Cardiac muscle cell (in vitro differentiated cells and primary cell): Measurements from ENCODE around the gene TMEM156. TPM values are rescaled to one million over a fixed set of nuclear protein-coding genes. Genes with fewer than 3 reads are reported as not detected.
"Not testable (repeated sequence)": the region's sequence is repeated elsewhere in the genome, so short reads cannot be mapped to it uniquely, and the experiment has no call there.

Experiments
- DNase-seq, 2 donors: peaks; one replicate each; pipeline versions ENCODE4 v3.0.0 to v3.0.0-alpha.2; 2010 to 2017; ENCODE audit warnings: low read depth in 1 of 2, low spot score in 1 of 2
- H3K27ac ChIP-seq: fragments of 200-600 bp; sonication (generic); 2 replicates; pipeline ENCODE4 v1.5.1; 2016
- H3K27me3 ChIP-seq: fragments of 200-600 bp; sonication (generic); 2 replicates; pipeline ENCODE4 v1.6.0; 2016; ENCODE audit warnings: control low read depth
- H3K36me3 ChIP-seq: fragments of 200-600 bp; sonication (generic); 2 replicates; pipeline ENCODE4 v1.5.1; 2016; ENCODE audit warnings: control low read depth
- H3K4me1 ChIP-seq: fragments of 200-600 bp; sonication (generic); 2 replicates; pipeline ENCODE4 v1.8.1; 2017; ENCODE audit warnings: low read depth, mild to moderate bottlenecking, mixed run types
- H3K4me3 ChIP-seq: fragments of 200-600 bp; sonication (generic); 2 replicates; pipeline ENCODE4 v1.5.1; 2016; ENCODE audit warnings: mild to moderate bottlenecking
- H3K9me3 ChIP-seq: fragments of 200-600 bp; sonication (generic); 2 replicates; pipeline ENCODE4 v1.5.1; 2017; ENCODE audit warnings: low read depth, mild to moderate bottlenecking, control low read depth
- polyA plus RNA-seq: library from polyadenylated mRNA; unstranded; fragments of >200 nt; fragmentation: Nextera tagmentation; extraction: Ambion mirVana; gene quantifications from 2 replicates; pipeline ENCODE4 v1.2.1, GENCODE V29; 2016
- total RNA-seq: library from RNA; depleted of rRNA; stranded (reverse); fragments of >200 nt; gene quantifications from 2 replicates; pipeline ENCODE4 v1.2.3, GENCODE V29; 2016
- TF ChIP-seq, protein P1 (sequence below): IDR thresholded peaks from 2 replicates; pipeline ENCODE4 v1.5.1; 2012; ENCODE audit warnings: low read depth, mild to moderate bottlenecking, low read length

The TMEM156 gene
- total and polyA plus RNA-seq, 2 experiments from 2014 or later: not detected

DNA sequence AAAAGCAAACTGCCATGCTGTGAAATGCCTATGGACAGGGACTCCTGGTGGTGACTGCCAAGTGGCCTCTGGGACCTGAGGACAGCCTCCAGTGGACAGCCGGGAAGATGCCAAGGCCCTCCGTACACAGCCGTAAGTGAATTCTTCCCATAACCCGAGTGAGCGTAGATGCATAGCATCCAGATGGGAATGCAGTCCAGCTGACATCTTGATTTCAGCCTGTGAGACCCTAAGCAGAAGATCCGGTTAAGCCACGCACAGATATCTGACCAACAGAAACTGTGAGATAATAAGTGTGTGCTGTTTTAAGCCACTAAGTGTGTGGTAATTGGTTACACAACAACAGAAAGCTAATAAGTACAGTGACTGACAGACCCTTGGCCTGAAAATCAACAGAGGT, 55.9 kb downstream of the TMEM156 start:
- Histone ChIP-seq H3K27me3 (no peaks in the 10 kb centered on the region), H3K4me3 (no peak overlapping the region), H3K4me1 (no peaks in the 10 kb centered on the region), H3K36me3 (no peaks in the 10 kb centered on the region), H3K27ac (no peak overlapping the region), H3K9me3 (no peaks in the 10 kb centered on the region)
- TF ChIP-seq, protein P1, sequence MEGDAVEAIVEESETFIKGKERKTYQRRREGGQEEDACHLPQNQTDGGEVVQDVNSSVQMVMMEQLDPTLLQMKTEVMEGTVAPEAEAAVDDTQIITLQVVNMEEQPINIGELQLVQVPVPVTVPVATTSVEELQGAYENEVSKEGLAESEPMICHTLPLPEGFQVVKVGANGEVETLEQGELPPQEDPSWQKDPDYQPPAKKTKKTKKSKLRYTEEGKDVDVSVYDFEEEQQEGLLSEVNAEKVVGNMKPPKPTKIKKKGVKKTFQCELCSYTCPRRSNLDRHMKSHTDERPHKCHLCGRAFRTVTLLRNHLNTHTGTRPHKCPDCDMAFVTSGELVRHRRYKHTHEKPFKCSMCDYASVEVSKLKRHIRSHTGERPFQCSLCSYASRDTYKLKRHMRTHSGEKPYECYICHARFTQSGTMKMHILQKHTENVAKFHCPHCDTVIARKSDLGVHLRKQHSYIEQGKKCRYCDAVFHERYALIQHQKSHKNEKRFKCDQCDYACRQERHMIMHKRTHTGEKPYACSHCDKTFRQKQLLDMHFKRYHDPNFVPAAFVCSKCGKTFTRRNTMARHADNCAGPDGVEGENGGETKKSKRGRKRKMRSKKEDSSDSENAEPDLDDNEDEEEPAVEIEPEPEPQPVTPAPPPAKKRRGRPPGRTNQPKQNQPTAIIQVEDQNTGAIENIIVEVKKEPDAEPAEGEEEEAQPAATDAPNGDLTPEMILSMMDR: no peak
- DNase-seq: no peak

GRCh38 chr4:38968668-38969067, 63.5 kb downstream of the TMEM156 start:
- TF ChIP-seq, protein P1: no peak

GRCh38 chr4:38967260-38968095, 64.7 kb downstream of the TMEM156 start:
- Histone ChIP-seq H3K27me3 (no peaks in the 10 kb centered on the region), H3K4me1 (no peaks in the 10 kb centered on the region), H3K4me3 (no peak overlapping the region), H3K27ac (no peak overlapping the region), H3K9me3 (no peaks in the 10 kb centered on the region), H3K36me3 (no peaks in the 10 kb centered on the region)
- DNase-seq: peak in 1 of 2 donors; percentile 97
- TF ChIP-seq, protein P1: no peak

More at GRCh38 chr4:38968668-38969067, 63.5 kb downstream of the TMEM156 start:
- no peaks in the 10 kb centered on the region for H3K27me3 ChIP-seq
- no peaks in the 10 kb centered on the region for H3K36me3 ChIP-seq
- no peak for DNase-seq
- H3K27ac ChIP-seq: no peak overlapping the region
- no peaks in the 10 kb centered on the region for H3K9me3 ChIP-seq
- H3K4me3 ChIP-seq: no peak overlapping the region
- H3K4me1 ChIP-seq: no peaks in the 10 kb centered on the region

DNA sequence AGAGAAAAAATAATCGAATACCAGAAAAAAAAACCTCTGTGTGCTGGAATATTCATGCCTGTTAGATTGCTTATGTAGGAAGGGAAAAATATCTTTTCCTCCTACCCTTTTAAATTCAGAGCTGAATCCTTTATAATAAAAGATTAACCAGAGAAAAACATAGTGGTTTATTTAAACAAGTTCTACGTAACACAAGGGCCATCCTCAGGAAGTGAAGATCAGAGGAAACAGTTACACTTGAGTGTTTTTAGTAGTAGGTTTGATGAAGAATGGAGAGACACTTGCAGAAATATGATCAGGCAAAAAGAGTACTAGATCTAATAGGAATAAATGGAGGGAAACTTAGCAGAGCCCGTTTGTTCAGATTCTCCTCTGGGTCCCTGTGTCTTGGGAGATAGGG, 66.3 kb downstream of the TMEM156 start:
- no peak overlapping the region for H3K4me3 ChIP-seq
- H3K27ac ChIP-seq: no peak overlapping the region
- DNase-seq: no peak
- H3K27me3 ChIP-seq: no peaks in the 10 kb centered on the region
- no peaks in the 10 kb centered on the region for H3K36me3 ChIP-seq
- no peaks in the 10 kb centered on the region for H3K4me1 ChIP-seq
- TF ChIP-seq, protein P1: no peak
- no peaks in the 10 kb centered on the region for H3K9me3 ChIP-seq

GRCh38 chr4:38964942-38965775, 67.0 kb downstream of the TMEM156 start:
- H3K27ac ChIP-seq: no peak overlapping the region
- no peaks in the 10 kb centered on the region for H3K27me3 ChIP-seq
- TF ChIP-seq, protein P1: no peak
- no peak overlapping the region for H3K4me3 ChIP-seq
- H3K4me1 ChIP-seq: no peaks in the 10 kb centered on the region
- H3K36me3 ChIP-seq: no peaks in the 10 kb centered on the region
- no peaks in the 10 kb centered on the region for H3K9me3 ChIP-seq
- no peak for DNase-seq

GRCh38 chr4:38959248-38959647, 73.0 kb downstream of the TMEM156 start:
- H3K4me3 ChIP-seq, H3K27ac ChIP-seq, H3K9me3 ChIP-seq, H3K36me3 ChIP-seq, H3K4me1 ChIP-seq, H3K27me3 ChIP-seq, DNase-seq: not testable (repeated sequence)
